Spleen (tissue), 11 donors: ENCODE measurements around the gene SLC16A8. TPM values are rescaled to one million over a fixed set of nuclear protein-coding genes. Genes with fewer than 3 reads are reported as not detected.
"Not testable (repeated sequence)": the region's sequence is repeated elsewhere in the genome, so short reads cannot be mapped to it uniquely, and the experiment has no call there.

Source experiments
- DNase-seq: peaks from one replicate; pipeline ENCODE4 v3.0.0-alpha.2; 2020
- H3K27ac ChIP-seq, 8 donors: fragments of 200-600 bp; sonication (generic) in 7 of 8; 1 replicate in 4 of 8; 2 replicates in 4 of 8; pipeline versions ENCODE4 v1.5.0 to v1.8.0; 2016 to 2021; ENCODE audit warnings: inconsistent platforms in 4 of 8, mild to moderate bottlenecking in 4 of 8, moderate library complexity in 1 of 8
- H3K27me3 ChIP-seq, 7 donors: fragments of 200-600 bp; sonication (generic) in 6 of 7; replicated peaks in 1 of 7; 1 replicate in 4 of 7; 2 replicates in 3 of 7; pipeline versions ENCODE4 v1.5.0 to v1.8.0; 2016 to 2021; ENCODE audit warnings: inconsistent platforms in 3 of 7, mild to moderate bottlenecking in 1 of 7
- H3K36me3 ChIP-seq, 6 donors: fragments of 200-600 bp; sonication (generic) in 5 of 6; 1 replicate in 4 of 6; 2 replicates in 2 of 6; pipeline versions ENCODE4 v1.5.0 to v1.8.0; 2016 to 2021; ENCODE audit warnings: inconsistent platforms in 2 of 6
- H3K4me1 ChIP-seq, 6 donors: fragments of 200-600 bp; sonication (generic) in 5 of 6; 1 replicate in 3 of 6; 2 replicates in 3 of 6; pipeline versions ENCODE4 v1.5.0 to v1.8.0; 2016 to 2021; ENCODE audit warnings: inconsistent platforms in 3 of 6
- H3K4me3 ChIP-seq, 8 donors: fragments of 200-600 bp; sonication (generic) in 7 of 8; 1 replicate in 4 of 8; 2 replicates in 4 of 8; pipeline versions ENCODE4 v1.5.0 to v1.8.0; 2016 to 2021; ENCODE audit warnings: inconsistent platforms in 4 of 8, mild to moderate bottlenecking in 4 of 8, moderate library complexity in 2 of 8
- H3K9me3 ChIP-seq, 8 donors: fragments of 200-600 bp; sonication (generic) in 7 of 8; 1 replicate in 4 of 8; 2 replicates in 4 of 8; pipeline versions ENCODE4 v1.5.0 to v1.8.0; 2016 to 2021; ENCODE audit warnings: inconsistent platforms in 4 of 8
- CTCF ChIP-seq, 11 experiments: fragments of 200-600 bp in 7 of 11; fragments of 450-650 bp in 4 of 11; sonication (generic) in 4 of 11; IDR thresholded peaks in 8 of 11; conservative IDR thresholded peaks in 3 of 11; 1 replicate in 7 of 11; 2 replicates in 4 of 11; pipeline versions ENCODE4 v1.4.0 to v1.8.0; 2016 to 2021; ENCODE audit warnings: antibody characterized with exemption in 11 of 11, inconsistent platforms in 4 of 11, mild to moderate bottlenecking in 1 of 11
- POLR2A ChIP-seq, 3 donors: fragments of 450-650 bp; IDR thresholded peaks; one replicate each; pipeline ENCODE4 v1.5.1; 2017; ENCODE audit warnings: antibody characterized with exemption in 3 of 3, mild to moderate bottlenecking in 1 of 3
- POLR2AphosphoS5 ChIP-seq, 3 donors: sonication (generic); formaldehyde crosslinking; IDR thresholded peaks; one replicate each; pipeline ENCODE4 v1.5.1; 2017; ENCODE audit warnings: antibody characterized with exemption in 3 of 3
- WGBS, 5 donors: extraction: QIAGEN DNeasy Blood & Tissue Kit in 3 of 5; methylation state at CpG; one replicate each; pipeline versions ENCODE4 v1.1.5 to v1.1.7; 2013 to 2018; 5-methylcytosine and 5-hydroxymethylcytosine counted together
- intact Hi-C: fragments of 100-400 bp; cut with DNase I; formaldehyde crosslinking; loops from one replicate; pipeline ENCODE4 v1.15.0; 2023; ENCODE audit warnings: low total_unique reads
- polyA plus RNA-seq, 3 donors: library from polyadenylated mRNA; stranded (reverse); fragments of 200-250 nt; gene quantifications; one replicate each; pipeline ENCODE4 v1.2.1, GENCODE V29; 2013
- total RNA-seq, 7 donors: library from RNA; depleted of rRNA in 3 of 7; stranded (reverse); fragments of >200 nt in 3 of 7; fragmentation: NEBNext Ultra II Directional in 4 of 7; extraction: Animal tissue kit (Norgen Biotek cat#: 25700) in 4 of 7; gene quantifications; one replicate each; pipeline versions ENCODE4 v1.1.0 to v1.2.1, GENCODE V29; 2016 to 2021
- donor health status: healthy with polysubstance abuse.
- donor health status: DM: no; HTN: no; CAD: no; lungs with moderate emphysema.
- donor health status: DM: no; HTN: no; CAD: no.
- donor health status: Bipolar disorder and iron deficiency.
- donor health status: healthy.
- donor health status: DM: no; HTN: no; CAD: no.
- donor health status: DM: yes; HTN: yes; CAD: no.

The SLC16A8 gene
- total and polyA plus RNA-seq, 10 donors = 0.22 to 1.2 (median 0.68) TPM; not detected in 4

GRCh38 chr22:38038890-38039812 lies 44.8 kb downstream of the SLC16A8 start:
- Histone ChIP-seq H3K36me3 (no peaks in the 10 kb centered on the region), H3K27me3 (peaks cover 0 to 10% (median 0%) of the 10 kb centered on the region in 7 donors), H3K9me3 (no peaks in the 10 kb centered on the region), H3K4me3 (no peak overlapping the region), H3K27ac (peak overlapping the region in 1 of 8 donors; percentile 33), H3K4me1 (peaks cover 0 to 28% (median 6%) of the 10 kb centered on the region in 6 donors)
- no peak for DNase-seq
- intact Hi-C loops = no loop called here
- WGBS, 5 donors = 80 to 88% (median 86%) methylated on average over 26 to 46 of the region's 46 CpGs
- TF ChIP-seq POLR2AphosphoS5 (IDR thresholded peaks at IDR 0.05) (no peak), POLR2A (IDR thresholded peaks at IDR 0.05) (no peak), CTCF (IDR thresholded peaks at IDR 0.05 in 8 of 11, conservative IDR thresholded peaks at IDR 0.05 in 3 of 11) (no peak)

GRCh38 chr22:38038426-38038825 lies 45.6 kb downstream of the SLC16A8 start:
- Histone ChIP-seq H3K9me3 (no peaks in the 10 kb centered on the region), H3K27me3 (peaks cover 0 to 10% (median 0%) of the 10 kb centered on the region in 7 donors), H3K27ac (no peak overlapping the region), H3K4me1 (peaks cover 0 to 35% (median 12%) of the 10 kb centered on the region in 6 donors), H3K36me3 (no peaks in the 10 kb centered on the region), H3K4me3 (no peak overlapping the region)
- WGBS, 5 donors = 92 to 98% (median 95%) methylated on average over 14 to 23 of the region's 23 CpGs
- no peak for DNase-seq
- no peak for TF ChIP-seq POLR2AphosphoS5 (IDR thresholded peaks at IDR 0.05)
- no peak for TF ChIP-seq CTCF (IDR thresholded peaks at IDR 0.05 in 8 of 11, conservative IDR thresholded peaks at IDR 0.05 in 3 of 11)
- no peak for TF ChIP-seq POLR2A (IDR thresholded peaks at IDR 0.05)
- intact Hi-C loops = no loop called here

- H3K9me3 ChIP-seq, H3K36me3 ChIP-seq, H3K4me3 ChIP-seq, intact Hi-C loops, H3K27ac ChIP-seq, DNase-seq, H3K27me3 ChIP-seq: not testable (repeated sequence)
- WGBS, 5 donors = 80 to 88% (median 87%) methylated on average over 13 of the region's 13 CpGs
- H3K4me1 ChIP-seq = peaks cover 0 to 38% (median 13%) of the 10 kb centered on the region in 6 donors
Observed at GRCh38 chr22:38037367-38038150, 46.4 kb downstream of the SLC16A8 start.

GRCh38 chr22:38036392-38037062 lies 47.5 kb downstream of the SLC16A8 start:
- 74 to 84% (median 81%) methylated on average over 10 of the region's 10 CpGs for WGBS, 5 donors
- TF ChIP-seq POLR2A (IDR thresholded peaks at IDR 0.05) (no peak), CTCF (IDR thresholded peaks at IDR 0.05 in 8 of 11, conservative IDR thresholded peaks at IDR 0.05 in 3 of 11) (no peak), POLR2AphosphoS5 (IDR thresholded peaks at IDR 0.05) (no peak)

More at GRCh38 chr22:38036392-38037062, 47.5 kb downstream of the SLC16A8 start:
- Histone ChIP-seq H3K4me3 (no peak overlapping the region), H3K9me3 (no peaks in the 10 kb centered on the region), H3K27me3 (peaks cover 0 to 10% (median 0%) of the 10 kb centered on the region in 7 donors), H3K4me1 (peaks cover 0 to 28% (median 11%) of the 10 kb centered on the region in 6 donors), H3K36me3 (no peaks in the 10 kb centered on the region), H3K27ac (no peak overlapping the region)
- no peak for DNase-seq
- intact Hi-C loops = no loop called here
